Activated T-cell treated with anti-CD3 and anti-CD28 coated beads, Interleukin-2, amount 50 U/mL, for 72 hours (primary cell): ENCODE results near the gene RGS6. TPM values are rescaled to one million over a fixed set of nuclear protein-coding genes. Genes with fewer than 3 reads are reported as not detected.
A peak's percentile ranks its signal among the peaks of the same experiment; 100 is the strongest.

Experiments
- ATAC-seq, 2 donors: fragments of 150-1000 bp; cut with Tn5 transposase; replicated peaks in 1 of 2; 2 replicates each; pipeline ENCODE4 v1.10.0; 2021; ENCODE audit warnings: moderate library complexity in 2 of 2, mild to moderate bottlenecking in 1 of 2
- DNase-seq, 2 donors: peaks; one replicate each; pipeline ENCODE4 v3.0.0; 2021 to 2022; ENCODE audit warnings: mixed read lengths in 1 of 2
- H3K27ac Mint-ChIP-seq: one replicate; pipeline ENCODE4 v1.8.0; 2022; ENCODE audit warnings: mild to moderate bottlenecking, moderate library complexity, mixed read lengths
- H3K27me3 Mint-ChIP-seq: one replicate; pipeline ENCODE4 v1.8.0; 2022; ENCODE audit warnings: low read depth, mixed read lengths
- H3K36me3 Mint-ChIP-seq, 2 donors: one replicate each; pipeline ENCODE4 v1.8.0; 2022; ENCODE audit warnings: mixed read lengths in 2 of 2, mild to moderate bottlenecking in 1 of 2; ENCODE audit not compliant: insufficient read depth in 2 of 2
- H3K4me1 Mint-ChIP-seq: one replicate; pipeline ENCODE4 v1.8.0; 2022; ENCODE audit warnings: low read depth, mixed read lengths
- H3K4me3 Mint-ChIP-seq, 2 donors: one replicate each; pipeline ENCODE4 v1.8.0; 2022; ENCODE audit warnings: mild to moderate bottlenecking in 2 of 2, mixed read lengths in 2 of 2, moderate library complexity in 2 of 2
- H3K9me3 Mint-ChIP-seq, 2 donors: one replicate each; pipeline ENCODE4 v1.8.0; 2022; ENCODE audit warnings: mixed read lengths in 2 of 2
- total RNA-seq, 2 donors: library from RNA; stranded (reverse); gene quantifications; one replicate each; pipeline ENCODE4 v1.2.3, GENCODE V29; 2022

Gene RGS6
- total RNA-seq, 2 donors from 2014 or later: 2.2 to 2.5 TPM

- H3K27me3 Mint-ChIP-seq: peaks cover 4% of the 10 kb centered on the region
- peaks cover 3 to 4% of the 10 kb centered on the region in 2 donors for H3K9me3 Mint-ChIP-seq
- H3K36me3 Mint-ChIP-seq: peaks cover 2 to 5% of the 10 kb centered on the region in 2 donors
- H3K4me1 Mint-ChIP-seq: no peaks in the 10 kb centered on the region
- DNase-seq: no peak
- no peak overlapping the region for H3K4me3 Mint-ChIP-seq
- H3K27ac Mint-ChIP-seq: no peak overlapping the region
- ATAC-seq: no peak
These were observed 289.8 kb downstream of the RGS6 start for GRCh38 chr14:72222046-72222445.

- no peak overlapping the region for H3K27ac Mint-ChIP-seq
- DNase-seq (no peak), ATAC-seq (no peak)
- H3K9me3 Mint-ChIP-seq: no peaks in the 10 kb centered on the region
- peaks cover 12% of the 10 kb centered on the region for H3K27me3 Mint-ChIP-seq
- no peaks in the 10 kb centered on the region for H3K36me3 Mint-ChIP-seq
- no peaks in the 10 kb centered on the region for H3K4me1 Mint-ChIP-seq
- no peak overlapping the region for H3K4me3 Mint-ChIP-seq
These were observed 304.4 kb downstream of the RGS6 start for GRCh38 chr14:72236629-72237028.

GRCh38 chr14:72237722-72238666, 305.8 kb downstream of the RGS6 start:
- Mint-ChIP-seq H3K4me3 (no peak overlapping the region), H3K27me3 (peaks cover 8% of the 10 kb centered on the region), H3K9me3 (no peaks in the 10 kb centered on the region), H3K36me3 (no peaks in the 10 kb centered on the region), H3K27ac (no peak overlapping the region), H3K4me1 (no peaks in the 10 kb centered on the region)
- ATAC-seq: no peak
- DNase-seq: no peak

GRCh38 chr14:72243309-72244293, 311.4 kb downstream of the RGS6 start:
- Mint-ChIP-seq H3K4me1 (no peaks in the 10 kb centered on the region), H3K27ac (no peak overlapping the region), H3K27me3 (peaks cover 26% of the 10 kb centered on the region), H3K4me3 (no peak overlapping the region), H3K36me3 (peaks cover 2 to 4% of the 10 kb centered on the region in 2 donors), H3K9me3 (peaks cover 1 to 6% of the 10 kb centered on the region in 2 donors)
- DNase-seq (no peak), ATAC-seq (no peak)

- peaks cover 35% of the 10 kb centered on the region for H3K27me3 Mint-ChIP-seq
- H3K9me3 Mint-ChIP-seq: peaks cover 4 to 6% of the 10 kb centered on the region in 2 donors
- H3K36me3 Mint-ChIP-seq: peaks cover 2 to 4% of the 10 kb centered on the region in 2 donors
These were observed 315.8 kb downstream of the RGS6 start for GRCh38 chr14:72247896-72248465.

GRCh38 chr14:72253503-72253902, 321.3 kb downstream of the RGS6 start:
- H3K9me3 Mint-ChIP-seq: peaks cover 6% of the 10 kb centered on the region in 2 donors
- H3K36me3 Mint-ChIP-seq: peaks cover 0 to 1% of the 10 kb centered on the region in 2 donors
- H3K4me1 Mint-ChIP-seq: peaks cover 14% of the 10 kb centered on the region
- no peak for DNase-seq
- no peak for ATAC-seq
- H3K27ac Mint-ChIP-seq: no peak overlapping the region
- H3K27me3 Mint-ChIP-seq: peaks cover 9% of the 10 kb centered on the region
- H3K4me3 Mint-ChIP-seq: no peak overlapping the region

More at GRCh38 chr14:72247896-72248465, 315.8 kb downstream of the RGS6 start:
- no peaks in the 10 kb centered on the region for H3K4me1 Mint-ChIP-seq
- ATAC-seq (no peak), DNase-seq (no peak)
- no peak overlapping the region for H3K27ac Mint-ChIP-seq
- H3K4me3 Mint-ChIP-seq: no peak overlapping the region

GRCh38 chr14:72254202-72254936, 322.1 kb downstream of the RGS6 start:
- Mint-ChIP-seq H3K9me3 (peaks cover 6% of the 10 kb centered on the region in 2 donors), H3K36me3 (peaks cover 0 to 1% of the 10 kb centered on the region in 2 donors), H3K27me3 (peaks cover 2% of the 10 kb centered on the region), H3K27ac (no peak overlapping the region), H3K4me3 (no peak overlapping the region), H3K4me1 (peaks cover 14% of the 10 kb centered on the region)
- ATAC-seq (peak in 1 of 2 donors; percentile 11), DNase-seq (no peak)

- DNase-seq (peak in 1 of 2 donors; percentile 3), ATAC-seq (peak; percentile 56 to 59)
- Mint-ChIP-seq H3K27me3 (peaks cover under 1% of the 10 kb centered on the region), H3K36me3 (peaks cover 0 to 1% of the 10 kb centered on the region in 2 donors), H3K4me3 (no peak overlapping the region), H3K27ac (no peak overlapping the region), H3K4me1 (peaks cover 14% of the 10 kb centered on the region), H3K9me3 (peaks cover 3 to 6% of the 10 kb centered on the region in 2 donors)
These were observed 322.8 kb downstream of the RGS6 start for GRCh38 chr14:72254937-72255472.

GRCh38 chr14:72256055-72256454, 323.8 kb downstream of the RGS6 start:
- Mint-ChIP-seq H3K36me3 (peaks cover 0 to 1% of the 10 kb centered on the region in 2 donors), H3K9me3 (peaks cover 3 to 6% of the 10 kb centered on the region in 2 donors), H3K27ac (no peak overlapping the region), H3K4me3 (no peak overlapping the region), H3K4me1 (peaks cover 14% of the 10 kb centered on the region), H3K27me3 (peaks cover 11% of the 10 kb centered on the region)
- DNase-seq (peak; percentile 24 to 48), ATAC-seq (peak; percentile 94 to 95)

GRCh38 chr14:72261068-72261467, 328.8 kb downstream of the RGS6 start:
- Mint-ChIP-seq H3K4me3 (no peak overlapping the region), H3K9me3 (peaks cover 2% of the 10 kb centered on the region in 2 donors), H3K27ac (no peak overlapping the region), H3K27me3 (peaks cover 34% of the 10 kb centered on the region), H3K4me1 (peaks cover 4% of the 10 kb centered on the region), H3K36me3 (no peaks in the 10 kb centered on the region)
- ATAC-seq: no peak
- no peak for DNase-seq

GRCh38 chr14:72262771-72263170, 330.5 kb downstream of the RGS6 start:
- no peaks in the 10 kb centered on the region for H3K4me1 Mint-ChIP-seq
- H3K27me3 Mint-ChIP-seq: peaks cover 34% of the 10 kb centered on the region

GRCh38 chr14:72264716-72265115, 332.5 kb downstream of the RGS6 start:
- H3K27ac Mint-ChIP-seq: no peak overlapping the region

More at GRCh38 chr14:72262771-72263170, 330.5 kb downstream of the RGS6 start:
- DNase-seq (no peak), ATAC-seq (no peak)
- no peak overlapping the region for H3K4me3 Mint-ChIP-seq
- H3K27ac Mint-ChIP-seq: no peak overlapping the region
- no peaks in the 10 kb centered on the region for H3K36me3 Mint-ChIP-seq
- H3K9me3 Mint-ChIP-seq: no peaks in the 10 kb centered on the region

More at GRCh38 chr14:72264716-72265115, 332.5 kb downstream of the RGS6 start:
- no peak for DNase-seq
- H3K27me3 Mint-ChIP-seq: peaks cover 46% of the 10 kb centered on the region
- no peaks in the 10 kb centered on the region for H3K9me3 Mint-ChIP-seq
- no peak for ATAC-seq
- no peak overlapping the region for H3K4me3 Mint-ChIP-seq
- H3K4me1 Mint-ChIP-seq: no peaks in the 10 kb centered on the region
- no peaks in the 10 kb centered on the region for H3K36me3 Mint-ChIP-seq
